Endothelial cell of umbilical vein (primary cell): ENCODE data around the gene FLRT2.

ENCODE experiments used
- CTCF ChIP-seq, 2 donors: IDR thresholded peaks; 1 replicate in 1 of 2; 2 replicates in 1 of 2; pipeline ENCODE4 v1.5.1; 2011; ENCODE audit warnings: low read length in 2 of 2, mild to moderate bottlenecking in 2 of 2, moderate library complexity in 2 of 2, control low read depth in 1 of 2, inconsistent platforms in 1 of 2, low read depth in 1 of 2; ENCODE audit not compliant: insufficient read depth in 1 of 2; ENCODE audit errors: extremely low read depth in 1 of 2
- MYC ChIP-seq: IDR thresholded peaks from one replicate; pipeline ENCODE4 v1.6.1; 2011; ENCODE audit warnings: mild to moderate bottlenecking, low read depth, low read length
- POLR2AphosphoS5 ChIP-seq: IDR thresholded peaks from 2 replicates; pipeline ENCODE4 v1.6.1; 2012; ENCODE audit warnings: low read depth, mild to moderate bottlenecking, control low read depth, low read length, moderate library complexity; ENCODE audit not compliant: insufficient read depth

- TF ChIP-seq CTCF (IDR thresholded peaks at IDR 0.05; ENCODE audit: extremely low read depth in 1 of 2, insufficient read depth in 1 of 2, low read depth in 1 of 2, low read length in 2 of 2) (no peak), MYC (no peak), POLR2AphosphoS5 (no peak)
Measured at GRCh38 chr14:85575617-85575898, 45.6 kb downstream of the FLRT2 start.
